GM23248 (cell line): ENCODE data around the gene DDAH1.

Experiments used
- EZH2 ChIP-seq: fragments of 200-600 bp; sonication (generic); IDR thresholded peaks from 2 replicates; pipeline ENCODE4 v1.6.1; 2018; ENCODE audit warnings: antibody characterized with exemption, mild to moderate bottlenecking; ENCODE audit not compliant: insufficient read depth, poor library complexity, severe bottlenecking
- EZH2phosphoT487 ChIP-seq: fragments of 200-600 bp; sonication (generic); IDR thresholded peaks from 2 replicates; pipeline ENCODE4 v1.6.1; 2018; ENCODE audit warnings: antibody characterized with exemption, moderate library complexity, mild to moderate bottlenecking, low read depth; ENCODE audit not compliant: insufficient read depth

- TF ChIP-seq EZH2: no peak
- no peak for TF ChIP-seq EZH2phosphoT487
These were observed 5.7 kb downstream of the DDAH1 start for GRCh38 chr1:85459290-85459689.
